Measurements from ENCODE around the gene KRT77.

The KRT77 gene

GRCh38 chr12:52710730-52711129, 7.4 kb upstream of the KRT77 start:
- H3K9me3 Mint-ChIP-seq (ENCODE audit: low read depth) = no peaks in the 10 kb centered on the region
- no peak overlapping the region for H3K27ac Mint-ChIP-seq
- no peak overlapping the region for H3K4me3 Mint-ChIP-seq
- no peaks in the 10 kb centered on the region for H3K36me3 Mint-ChIP-seq
- H3K4me1 Mint-ChIP-seq (ENCODE audit: low read depth) = peaks cover 28% of the 10 kb centered on the region
- peaks cover 4% of the 10 kb centered on the region for H3K27me3 Mint-ChIP-seq

GRCh38 chr12:52708010-52708409, 4.7 kb upstream of the KRT77 start:
- no peaks in the 10 kb centered on the region for H3K27me3 Mint-ChIP-seq
- H3K36me3 Mint-ChIP-seq = no peaks in the 10 kb centered on the region
- no peak overlapping the region for H3K27ac Mint-ChIP-seq
- H3K4me1 Mint-ChIP-seq (ENCODE audit: low read depth) = peaks cover 19% of the 10 kb centered on the region
- H3K9me3 Mint-ChIP-seq (ENCODE audit: low read depth) = no peaks in the 10 kb centered on the region
- H3K4me3 Mint-ChIP-seq = no peak overlapping the region

DNA sequence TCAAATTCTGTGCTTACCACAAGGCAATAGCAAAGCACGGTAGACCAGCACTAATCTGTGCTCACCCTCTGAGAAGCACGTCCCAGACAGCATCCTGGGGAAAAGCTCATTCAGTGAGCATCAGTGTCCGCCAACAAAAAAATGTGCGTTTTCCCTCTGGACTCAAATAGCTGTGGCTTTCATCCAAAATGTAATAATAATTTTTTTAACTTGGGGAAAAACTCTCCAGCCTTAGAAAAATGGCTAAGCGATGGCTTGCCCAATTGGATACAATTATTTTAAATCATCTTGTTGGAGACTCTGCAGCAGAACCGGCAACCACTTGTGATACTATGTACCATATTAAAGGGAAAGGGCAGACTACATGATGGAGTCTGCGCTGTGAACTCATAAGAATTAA, 1.1 kb upstream of the KRT77 start:
- no peaks in the 10 kb centered on the region for H3K36me3 Mint-ChIP-seq
- no peak overlapping the region for H3K27ac Mint-ChIP-seq
- H3K9me3 Mint-ChIP-seq (ENCODE audit: low read depth) = no peaks in the 10 kb centered on the region
- H3K27me3 Mint-ChIP-seq = no peaks in the 10 kb centered on the region
- H3K4me3 Mint-ChIP-seq = no peak overlapping the region
- peaks cover 19% of the 10 kb centered on the region for H3K4me1 Mint-ChIP-seq (ENCODE audit: low read depth)

DNA sequence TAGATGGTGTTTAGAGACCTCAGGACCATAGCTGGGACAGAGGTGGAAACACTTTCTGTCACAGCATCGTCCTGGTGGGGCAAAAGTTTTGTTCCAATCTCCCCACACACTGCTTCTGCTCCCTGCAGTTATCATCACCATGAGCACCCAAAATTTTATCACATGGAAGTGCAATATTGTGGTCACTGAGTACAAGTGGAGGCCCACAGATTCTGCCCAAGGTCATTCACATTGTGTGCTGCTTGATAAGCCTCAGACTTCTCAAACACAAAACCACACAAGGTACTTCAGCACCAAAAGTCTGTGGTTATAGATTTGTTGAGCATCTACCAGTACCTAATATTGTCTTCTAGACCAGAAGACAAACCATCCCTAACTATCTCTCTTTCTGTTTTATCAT, 554 bp upstream of the KRT77 start:
- Mint-ChIP-seq H3K4me3 (no peak overlapping the region), H3K27ac (no peak overlapping the region), H3K9me3 (ENCODE audit: low read depth) (no peaks in the 10 kb centered on the region), H3K4me1 (ENCODE audit: low read depth) (peaks cover 19% of the 10 kb centered on the region), H3K36me3 (no peaks in the 10 kb centered on the region), H3K27me3 (no peaks in the 10 kb centered on the region)

DNA sequence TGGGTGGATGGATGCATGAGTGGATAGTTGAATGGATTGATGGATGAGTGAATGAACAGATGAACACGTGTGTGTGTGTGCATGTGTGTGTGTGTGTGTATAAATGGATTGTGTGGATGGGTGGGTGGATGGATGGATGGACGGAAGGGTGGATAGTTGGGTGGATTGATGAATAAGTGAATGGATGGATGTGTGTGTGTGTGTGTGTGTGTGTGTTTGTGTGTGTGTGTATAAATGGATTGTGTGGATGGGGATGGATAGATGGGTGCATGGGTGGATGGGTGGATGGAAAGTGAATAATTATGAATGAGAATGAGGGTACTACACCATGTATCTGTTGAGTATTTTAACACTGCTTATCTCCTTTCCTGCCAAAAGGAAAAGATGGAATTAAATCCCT, 986 bp downstream of the KRT77 start:
- Mint-ChIP-seq H3K4me3 (no peak overlapping the region), H3K36me3 (no peaks in the 10 kb centered on the region), H3K9me3 (ENCODE audit: low read depth) (no peaks in the 10 kb centered on the region), H3K4me1 (ENCODE audit: low read depth) (peaks cover 6% of the 10 kb centered on the region), H3K27me3 (no peaks in the 10 kb centered on the region), H3K27ac (no peak overlapping the region)

DNA sequence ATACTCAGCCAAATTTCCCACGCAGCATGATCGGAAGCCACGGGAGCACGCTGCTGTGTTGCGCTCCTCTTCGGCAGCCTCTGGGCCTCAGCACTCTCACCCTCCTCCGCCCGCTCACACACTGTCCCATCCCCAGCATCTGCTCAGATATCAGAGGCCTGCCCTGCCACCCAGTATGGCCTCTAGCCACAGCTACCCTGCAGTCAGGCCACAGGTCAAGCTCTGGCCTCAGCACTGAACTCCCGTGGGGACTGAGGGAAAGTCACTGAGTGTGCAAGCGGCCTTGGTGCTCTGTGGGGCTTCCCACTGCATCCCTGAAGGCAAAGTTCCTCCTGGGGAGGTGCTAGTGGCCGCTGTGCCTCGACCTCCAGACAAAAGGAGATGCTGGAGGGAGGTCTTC, 2.0 kb downstream of the KRT77 start:
- no peak overlapping the region for H3K4me3 Mint-ChIP-seq
- no peaks in the 10 kb centered on the region for H3K36me3 Mint-ChIP-seq
- peaks cover 2% of the 10 kb centered on the region for H3K4me1 Mint-ChIP-seq (ENCODE audit: low read depth)
- no peaks in the 10 kb centered on the region for H3K9me3 Mint-ChIP-seq (ENCODE audit: low read depth)
- H3K27ac Mint-ChIP-seq = no peak overlapping the region
- no peaks in the 10 kb centered on the region for H3K27me3 Mint-ChIP-seq

- Mint-ChIP-seq H3K36me3 (no peaks in the 10 kb centered on the region), H3K4me1 (ENCODE audit: low read depth) (peaks cover 2% of the 10 kb centered on the region), H3K9me3 (ENCODE audit: low read depth) (no peaks in the 10 kb centered on the region), H3K27me3 (no peaks in the 10 kb centered on the region), H3K4me3 (no peak overlapping the region), H3K27ac (no peak overlapping the region)
Observed at GRCh38 chr12:52699960-52700359, 3.4 kb downstream of the KRT77 start.

GRCh38 chr12:52699373-52699772, 4.0 kb downstream of the KRT77 start:
- no peaks in the 10 kb centered on the region for H3K36me3 Mint-ChIP-seq
- H3K27ac Mint-ChIP-seq = no peak overlapping the region
- H3K4me1 Mint-ChIP-seq (ENCODE audit: low read depth) = peaks cover 2% of the 10 kb centered on the region
- H3K27me3 Mint-ChIP-seq = no peaks in the 10 kb centered on the region
- H3K4me3 Mint-ChIP-seq = no peak overlapping the region
- no peaks in the 10 kb centered on the region for H3K9me3 Mint-ChIP-seq (ENCODE audit: low read depth)

- H3K9me3 Mint-ChIP-seq (ENCODE audit: low read depth) = no peaks in the 10 kb centered on the region
- H3K27me3 Mint-ChIP-seq = no peaks in the 10 kb centered on the region
- no peak overlapping the region for H3K4me3 Mint-ChIP-seq
- peaks cover 1% of the 10 kb centered on the region for H3K4me1 Mint-ChIP-seq (ENCODE audit: low read depth)
- no peak overlapping the region for H3K27ac Mint-ChIP-seq
- H3K36me3 Mint-ChIP-seq = no peaks in the 10 kb centered on the region
Observed at GRCh38 chr12:52698651-52699340, 4.5 kb downstream of the KRT77 start.

GRCh38 chr12:52697058-52697582, 6.2 kb downstream of the KRT77 start:
- no peaks in the 10 kb centered on the region for H3K27me3 Mint-ChIP-seq
- H3K9me3 Mint-ChIP-seq (ENCODE audit: low read depth) = no peaks in the 10 kb centered on the region
- H3K36me3 Mint-ChIP-seq = no peaks in the 10 kb centered on the region
- H3K27ac Mint-ChIP-seq = no peak overlapping the region
- peaks cover 3% of the 10 kb centered on the region for H3K4me1 Mint-ChIP-seq (ENCODE audit: low read depth)
- H3K4me3 Mint-ChIP-seq = no peak overlapping the region

GRCh38 chr12:52696588-52696987, 6.7 kb downstream of the KRT77 start:
- Mint-ChIP-seq H3K36me3 (no peaks in the 10 kb centered on the region), H3K9me3 (ENCODE audit: low read depth) (no peaks in the 10 kb centered on the region), H3K27ac (no peak overlapping the region), H3K4me3 (no peak overlapping the region), H3K27me3 (no peaks in the 10 kb centered on the region), H3K4me1 (ENCODE audit: low read depth) (peaks cover 8% of the 10 kb centered on the region)

DNA sequence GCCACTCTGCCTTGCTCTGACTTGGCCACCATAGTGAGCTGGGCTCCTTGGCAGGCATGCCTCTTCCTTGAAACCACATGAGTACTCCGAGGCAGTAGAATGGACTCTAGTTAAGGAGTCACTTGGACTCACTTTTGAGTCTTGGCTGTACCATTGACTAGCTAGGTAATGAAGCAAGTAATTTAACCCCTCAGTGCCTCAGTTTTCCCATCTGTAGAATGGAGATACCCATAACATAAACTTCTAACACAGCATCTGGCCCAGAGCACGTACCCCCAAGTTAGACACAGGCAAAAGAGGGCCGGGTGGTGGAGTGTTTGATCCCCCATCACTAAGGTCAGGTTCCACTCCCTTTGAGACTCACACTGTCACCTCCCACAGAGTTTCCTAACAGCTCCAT, 8.3 kb downstream of the KRT77 start:
- no peaks in the 10 kb centered on the region for H3K27me3 Mint-ChIP-seq
- peaks cover 24% of the 10 kb centered on the region for H3K4me1 Mint-ChIP-seq (ENCODE audit: low read depth)
- no peak overlapping the region for H3K4me3 Mint-ChIP-seq
- H3K36me3 Mint-ChIP-seq = no peaks in the 10 kb centered on the region
- no peaks in the 10 kb centered on the region for H3K9me3 Mint-ChIP-seq (ENCODE audit: low read depth)
- no peak overlapping the region for H3K27ac Mint-ChIP-seq

- no peak overlapping the region for H3K4me3 Mint-ChIP-seq
- H3K27me3 Mint-ChIP-seq = no peaks in the 10 kb centered on the region
- peaks cover 30% of the 10 kb centered on the region for H3K4me1 Mint-ChIP-seq (ENCODE audit: low read depth)
- no peak overlapping the region for H3K27ac Mint-ChIP-seq
- H3K9me3 Mint-ChIP-seq (ENCODE audit: low read depth) = no peaks in the 10 kb centered on the region
- no peaks in the 10 kb centered on the region for H3K36me3 Mint-ChIP-seq
Observed at GRCh38 chr12:52694151-52694550, 9.2 kb downstream of the KRT77 start.

DNA sequence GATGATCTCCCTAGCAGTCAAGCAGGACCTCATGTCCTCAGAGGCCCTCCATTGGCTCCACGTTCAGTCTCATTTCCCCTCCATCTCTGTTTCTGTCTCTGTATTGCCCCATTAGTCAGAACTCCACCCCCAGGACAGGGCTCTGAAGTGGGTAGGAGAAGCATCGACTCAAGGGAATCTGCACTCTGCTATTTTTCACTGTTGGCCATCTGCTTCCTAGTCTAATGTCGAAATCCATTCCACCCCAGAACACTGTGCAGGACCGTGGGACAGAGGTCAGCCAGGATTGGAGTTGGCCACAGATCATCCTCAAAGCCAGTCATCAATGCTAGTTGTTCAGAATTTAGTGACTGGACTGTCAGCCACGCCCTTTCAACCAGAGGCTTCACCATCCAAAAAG, 10.1 kb downstream of the KRT77 start:
- no peak overlapping the region for H3K27ac Mint-ChIP-seq
- no peak overlapping the region for H3K4me3 Mint-ChIP-seq
- no peaks in the 10 kb centered on the region for H3K36me3 Mint-ChIP-seq
- peaks cover 36% of the 10 kb centered on the region for H3K4me1 Mint-ChIP-seq (ENCODE audit: low read depth)
- no peaks in the 10 kb centered on the region for H3K27me3 Mint-ChIP-seq
- H3K9me3 Mint-ChIP-seq (ENCODE audit: low read depth) = no peaks in the 10 kb centered on the region

GRCh38 chr12:52692254-52692653, 11.1 kb downstream of the KRT77 start:
- Mint-ChIP-seq H3K27ac (no peak overlapping the region), H3K4me3 (peak overlapping the region; percentile 30)

DNA sequence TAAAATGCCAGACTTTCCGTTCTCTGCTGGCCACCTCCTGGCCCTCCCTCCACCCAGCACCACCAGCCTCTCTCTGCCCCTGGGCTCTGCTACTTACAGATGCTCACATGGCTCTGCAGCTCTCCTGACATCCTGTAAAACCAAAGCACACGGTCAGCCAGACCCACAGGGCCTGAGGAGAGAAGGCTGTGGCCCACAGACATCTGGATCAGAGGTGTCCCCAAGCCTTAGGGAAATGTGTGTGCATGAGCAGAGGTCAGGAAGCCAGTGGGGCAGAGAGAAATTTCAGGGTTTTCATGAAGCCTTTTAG, 11.5 kb downstream of the KRT77 start:
- peak overlapping the region; percentile 88 for H3K4me3 Mint-ChIP-seq
- no peak overlapping the region for H3K27ac Mint-ChIP-seq
- H3K9me3 Mint-ChIP-seq (ENCODE audit: low read depth) = no peaks in the 10 kb centered on the region
- no peaks in the 10 kb centered on the region for H3K36me3 Mint-ChIP-seq
- H3K27me3 Mint-ChIP-seq = no peaks in the 10 kb centered on the region
- peaks cover 50% of the 10 kb centered on the region for H3K4me1 Mint-ChIP-seq (ENCODE audit: low read depth)

More at GRCh38 chr12:52692254-52692653, 11.1 kb downstream of the KRT77 start:
- Mint-ChIP-seq H3K36me3 (no peaks in the 10 kb centered on the region), H3K4me1 (ENCODE audit: low read depth) (peaks cover 46% of the 10 kb centered on the region), H3K9me3 (ENCODE audit: low read depth) (no peaks in the 10 kb centered on the region), H3K27me3 (no peaks in the 10 kb centered on the region)

Measured in activated naive CD8-positive, alpha-beta T cell (primary cell).